PC-3 (cell line): ENCODE data around the gene STX5. TPM values are rescaled to one million over a fixed set of nuclear protein-coding genes. Genes with fewer than 3 reads are reported as not detected.

Experiments used
- ATAC-seq: fragments of 200-7000 bp; cut with Tn5 transposase; 2 replicates; pipeline ENCODE4 v1.9.1; 2020; ENCODE audit warnings: mild to moderate bottlenecking, moderate library complexity
- BruUV-seq: library from RNA; stranded (reverse); fragments of 400-500 nt; replicated peaks from 2 replicates; lab custom pipeline; 2021; lab: Mats Ljungman, UMichigan
- CTCF ChIA-PET: fragments of 300-600 bp; sonication (Branson Sonifier 250); formaldehyde crosslinking; loops from one replicate; lab custom pipeline; 2022; ENCODE audit warnings: antibody characterized with exemption; lab: Charles Lee
- POLR2A ChIA-PET: fragments of 300-600 bp; sonication (Branson Sonifier 250); formaldehyde crosslinking; loops from one replicate; lab custom pipeline; 2022; ENCODE audit warnings: antibody characterized with exemption; ENCODE audit not compliant: unreplicated experiment; lab: Charles Lee
- DNase-seq: peaks from one replicate; pipeline ENCODE4 v3.0.0-alpha.2; 2015
- H2AFZ ChIP-seq: fragments of 300-600 bp; sonication (generic); 2 replicates; pipeline ENCODE4 v1.6.0; 2016; ENCODE audit warnings: antibody characterized with exemption, low read length
- H3F3A ChIP-seq: fragments of 300-600 bp; sonication (generic); one replicate; pipeline ENCODE4 v1.6.0; 2017; ENCODE audit warnings: antibody characterized with exemption, low read length, control low read depth, mild to moderate bottlenecking; ENCODE audit not compliant: unreplicated experiment
- H3K27ac ChIP-seq: fragments of 300-600 bp; sonication (generic); 2 replicates; pipeline ENCODE4 v1.5.1; 2016; ENCODE audit warnings: mild to moderate bottlenecking, low read length
- H3K27me3 ChIP-seq: fragments of 300-600 bp; sonication (generic); 2 replicates; pipeline ENCODE4 v1.6.1; 2016; ENCODE audit warnings: low read length, mixed read lengths
- H3K36me3 ChIP-seq: fragments of 300-600 bp; sonication (generic); 2 replicates; pipeline ENCODE4 v1.6.1; 2016; ENCODE audit warnings: low read depth, mixed run types, low read length, mixed read lengths
- H3K4me1 ChIP-seq: fragments of 300-600 bp; sonication (generic); 2 replicates; pipeline ENCODE4 v1.5.1; 2016; ENCODE audit warnings: low read length; ENCODE audit not compliant: insufficient read depth
- H3K4me2 ChIP-seq: fragments of 300-600 bp; sonication (generic); 2 replicates; pipeline ENCODE4 v1.6.0; 2016; ENCODE audit warnings: low read length
- H3K4me3 ChIP-seq: fragments of 300-600 bp; sonication (generic); 2 replicates; pipeline ENCODE4 v1.5.1; 2016; ENCODE audit warnings: mild to moderate bottlenecking, low read length, mixed read lengths
- H3K79me2 ChIP-seq: fragments of 300-600 bp; sonication (generic); 2 replicates; pipeline ENCODE4 v1.6.1; 2017; ENCODE audit warnings: low read length, mixed read lengths
- H3K9ac ChIP-seq: fragments of 300-600 bp; sonication (generic); 2 replicates; pipeline ENCODE4 v1.6.0; 2016; ENCODE audit warnings: mild to moderate bottlenecking, low read length
- H3K9me2 ChIP-seq: fragments of 300-600 bp; sonication (generic); replicated peaks from 2 replicates; pipeline ENCODE4 v1.6.1; 2016; ENCODE audit warnings: mixed run types, low read length, mixed read lengths
- H3K9me3 ChIP-seq: fragments of 300-600 bp; sonication (generic); 2 replicates; pipeline ENCODE4 v1.6.1; 2016; ENCODE audit warnings: low read length, mixed read lengths
- H4K20me1 ChIP-seq: fragments of 300-600 bp; sonication (generic); 2 replicates; pipeline ENCODE4 v1.6.1; 2016; ENCODE audit warnings: low read length, mixed read lengths
- CTCF ChIP-seq: fragments of 300-600 bp; sonication (generic); conservative IDR thresholded peaks from 2 replicates; pipeline ENCODE4 v1.5.1; 2017; ENCODE audit warnings: antibody characterized with exemption, low read depth, mild to moderate bottlenecking, low read length
- EZH2 ChIP-seq: fragments of 300-600 bp; sonication (generic); IDR thresholded peaks from one replicate; pipeline ENCODE4 v1.6.1; 2017; ENCODE audit warnings: antibody characterized with exemption, mild to moderate bottlenecking, low read length; ENCODE audit not compliant: unreplicated experiment
- EZH2phosphoT487 ChIP-seq: fragments of 300-600 bp; sonication (generic); IDR thresholded peaks from 2 replicates; pipeline ENCODE4 v1.6.1; 2018; ENCODE audit warnings: mild to moderate bottlenecking, antibody characterized with exemption, low read length, borderline replicate concordance
- intact Hi-C: fragments of 100-400 bp; cut with micrococcal nuclease; formaldehyde crosslinking; loops from 2 replicates; pipeline ENCODE4 v1.9.0; 2023
- total RNA-seq: library from RNA; depleted of rRNA; stranded (reverse); fragments of >200 nt; gene quantifications from 2 replicates; pipeline ENCODE4 v1.2.3, GENCODE V29; 2014

STX5 gene
- total RNA-seq, 1 experiment from 2014 or later, result 48.2 TPM

DNA sequence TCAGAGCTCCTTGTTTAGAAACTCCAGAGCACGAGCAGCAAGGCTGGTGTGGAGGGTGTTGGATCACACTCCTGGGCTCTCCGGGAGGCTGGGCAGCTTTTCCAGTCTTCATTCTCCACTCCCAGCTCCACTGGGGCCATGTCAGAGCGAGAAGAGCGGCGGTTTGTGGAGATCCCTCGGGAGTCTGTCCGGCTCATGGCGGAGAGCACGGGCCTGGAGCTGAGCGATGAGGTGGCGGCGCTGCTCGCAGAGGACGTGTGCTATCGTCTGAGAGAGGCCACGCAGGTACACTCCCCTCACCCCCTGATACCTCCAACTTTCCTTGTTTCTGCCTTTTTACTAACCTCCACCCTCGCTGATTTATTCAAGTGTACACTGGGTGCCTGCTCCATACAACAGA lies 56.2 kb downstream of the STX5 start:
- TF ChIP-seq EZH2 (no peak), CTCF (no peak), EZH2phosphoT487 (no peak)
- Histone ChIP-seq H4K20me1 (no peaks in the 10 kb centered on the region), H3K27me3 (no peaks in the 10 kb centered on the region), H3K9me3 (no peaks in the 10 kb centered on the region), H2AFZ (no peak overlapping the region), H3K27ac (no peak overlapping the region), H3K4me1 (peaks cover 9% of the 10 kb centered on the region), H3K4me2 (no peak overlapping the region), H3K4me3 (no peak overlapping the region), H3K79me2 (peaks cover 20% of the 10 kb centered on the region), H3K9me2 (no peaks in the 10 kb centered on the region), H3F3A (peaks cover under 1% of the 10 kb centered on the region), H3K9ac (no peak overlapping the region), H3K36me3 (peaks cover 14% of the 10 kb centered on the region)
- ATAC-seq (no peak), DNase-seq (no peak)
- no TSS peak for BruUV-seq
- ChIA-PET POLR2A (interaction anchor here (0.5 kb wide), 1 partner anchor 686 kb away, joined by 3 read pairs; no protein-coding TSS in a partner anchor), CTCF (no interaction called here)
- intact Hi-C loops, result no loop called here

GRCh38 chr11:62774407-62774806 lies 57.4 kb downstream of the STX5 start:
- no peaks in the 10 kb centered on the region for H3K9me3 ChIP-seq
- no peak overlapping the region for H3K9ac ChIP-seq
- BruUV-seq, result no TSS peak
- POLR2A ChIA-PET, result no interaction called here
- H3K79me2 ChIP-seq, result peaks cover 20% of the 10 kb centered on the region
- H3K36me3 ChIP-seq, result peaks cover 14% of the 10 kb centered on the region
- peaks cover 3% of the 10 kb centered on the region for H3F3A ChIP-seq
- intact Hi-C loops, result no loop called here
- TF ChIP-seq CTCF (no peak), EZH2 (no peak), EZH2phosphoT487 (no peak)
- H3K27ac ChIP-seq, result no peak overlapping the region
- H3K9me2 ChIP-seq, result no peaks in the 10 kb centered on the region
- CTCF ChIA-PET, result interaction anchor here (0.9 kb wide), 1 partner anchor 12 kb away, joined by 3 read pairs; no protein-coding TSS in a partner anchor
- H3K27me3 ChIP-seq, result no peaks in the 10 kb centered on the region
- H3K4me1 ChIP-seq, result peaks cover 13% of the 10 kb centered on the region
- no peak overlapping the region for H2AFZ ChIP-seq
- ATAC-seq (no peak), DNase-seq (no peak)
- H3K4me3 ChIP-seq, result no peak overlapping the region
- no peak overlapping the region for H3K4me2 ChIP-seq
- no peaks in the 10 kb centered on the region for H4K20me1 ChIP-seq
